IMR-90 (cell line): Measurements from ENCODE around the gene BPIFB2.

ENCODE experiments used
- BHLHE40 ChIP-seq: fragments of 150-350 bp; IDR thresholded peaks from 2 replicates; pipeline ENCODE4 v1.6.1; 2016; ENCODE audit warnings: mild to moderate bottlenecking, low read depth, low read length
- MXI1 ChIP-seq: IDR thresholded peaks from 2 replicates; pipeline ENCODE4 v1.6.1; 2012; ENCODE audit warnings: low read depth, mild to moderate bottlenecking, low read length, moderate library complexity, borderline replicate concordance
- POLR2A ChIP-seq: IDR thresholded peaks from 2 replicates; pipeline ENCODE4 v1.6.1; 2012; ENCODE audit warnings: mild to moderate bottlenecking, low read depth, low read length
- RCOR1 ChIP-seq: IDR thresholded peaks from 2 replicates; pipeline ENCODE4 v1.6.1; 2012; ENCODE audit warnings: mild to moderate bottlenecking, low read length, improper control_type of control experiment; ENCODE audit not compliant: insufficient replicate concordance
- TF ChIP-seq, protein P1 (sequence below): conservative IDR thresholded peaks from 2 replicates; pipeline ENCODE4 v1.5.1; 2012; ENCODE audit warnings: mild to moderate bottlenecking, low read depth, low read length, improper control_type of control experiment
- TF ChIP-seq, protein P2 (sequence below): fragments of 150-350 bp; IDR thresholded peaks from 2 replicates; pipeline ENCODE4 v1.6.1; 2016; ENCODE audit warnings: low read depth, mild to moderate bottlenecking, low read length, moderate library complexity, borderline replicate concordance

DNA sequence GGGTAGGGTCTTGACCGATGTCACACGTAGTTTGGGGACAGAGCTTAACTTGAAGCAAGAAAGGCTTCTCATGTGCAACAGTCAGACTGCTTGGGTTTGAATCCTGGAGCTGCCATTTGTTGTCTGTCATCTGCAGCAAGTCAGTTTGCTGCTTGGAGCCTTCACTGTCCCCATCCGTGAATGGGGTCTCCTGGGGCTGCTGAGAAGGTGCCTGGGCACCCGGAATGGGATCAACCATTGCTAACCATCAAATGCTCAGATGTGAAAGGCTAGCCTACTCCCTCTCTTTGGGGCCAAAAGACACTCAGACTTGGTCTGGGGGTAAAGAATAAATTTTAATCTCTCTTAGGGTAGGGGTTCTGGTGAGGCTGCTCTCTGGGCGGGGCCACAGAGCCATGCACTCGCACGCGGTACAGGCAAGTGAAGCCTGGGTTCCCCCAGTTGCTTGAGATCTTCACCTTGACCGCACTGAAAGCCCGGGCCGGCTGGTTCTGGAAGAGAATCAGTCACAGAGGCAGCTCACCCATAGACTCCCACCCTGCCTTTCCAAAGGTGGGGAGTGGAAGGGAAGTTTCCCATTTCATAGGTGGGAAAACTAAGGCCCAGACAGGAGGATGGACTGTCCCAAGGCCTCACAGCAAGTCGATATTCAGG lies 23.9 kb upstream of the BPIFB2 start:
- TF ChIP-seq, protein P1, sequence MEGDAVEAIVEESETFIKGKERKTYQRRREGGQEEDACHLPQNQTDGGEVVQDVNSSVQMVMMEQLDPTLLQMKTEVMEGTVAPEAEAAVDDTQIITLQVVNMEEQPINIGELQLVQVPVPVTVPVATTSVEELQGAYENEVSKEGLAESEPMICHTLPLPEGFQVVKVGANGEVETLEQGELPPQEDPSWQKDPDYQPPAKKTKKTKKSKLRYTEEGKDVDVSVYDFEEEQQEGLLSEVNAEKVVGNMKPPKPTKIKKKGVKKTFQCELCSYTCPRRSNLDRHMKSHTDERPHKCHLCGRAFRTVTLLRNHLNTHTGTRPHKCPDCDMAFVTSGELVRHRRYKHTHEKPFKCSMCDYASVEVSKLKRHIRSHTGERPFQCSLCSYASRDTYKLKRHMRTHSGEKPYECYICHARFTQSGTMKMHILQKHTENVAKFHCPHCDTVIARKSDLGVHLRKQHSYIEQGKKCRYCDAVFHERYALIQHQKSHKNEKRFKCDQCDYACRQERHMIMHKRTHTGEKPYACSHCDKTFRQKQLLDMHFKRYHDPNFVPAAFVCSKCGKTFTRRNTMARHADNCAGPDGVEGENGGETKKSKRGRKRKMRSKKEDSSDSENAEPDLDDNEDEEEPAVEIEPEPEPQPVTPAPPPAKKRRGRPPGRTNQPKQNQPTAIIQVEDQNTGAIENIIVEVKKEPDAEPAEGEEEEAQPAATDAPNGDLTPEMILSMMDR = no peak
- TF ChIP-seq RCOR1 (no peak), BHLHE40 (no peak), POLR2A (no peak), MXI1 (no peak)
- TF ChIP-seq, protein P2, sequence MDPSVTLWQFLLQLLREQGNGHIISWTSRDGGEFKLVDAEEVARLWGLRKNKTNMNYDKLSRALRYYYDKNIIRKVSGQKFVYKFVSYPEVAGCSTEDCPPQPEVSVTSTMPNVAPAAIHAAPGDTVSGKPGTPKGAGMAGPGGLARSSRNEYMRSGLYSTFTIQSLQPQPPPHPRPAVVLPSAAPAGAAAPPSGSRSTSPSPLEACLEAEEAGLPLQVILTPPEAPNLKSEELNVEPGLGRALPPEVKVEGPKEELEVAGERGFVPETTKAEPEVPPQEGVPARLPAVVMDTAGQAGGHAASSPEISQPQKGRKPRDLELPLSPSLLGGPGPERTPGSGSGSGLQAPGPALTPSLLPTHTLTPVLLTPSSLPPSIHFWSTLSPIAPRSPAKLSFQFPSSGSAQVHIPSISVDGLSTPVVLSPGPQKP = no peak
